ENCODE data around the gene ALKBH5.

Gene ALKBH5

GRCh38 chr17:18144261-18144660 lies 39.4 kb upstream of the ALKBH5 start:
- Histone ChIP-seq H3K4me1 (ENCODE audit: control insufficient read depth, insufficient read depth, low read length) (peaks cover 6% of the 10 kb centered on the region), H3K36me3 (ENCODE audit: control insufficient read depth, insufficient read depth, low read length) (no peaks in the 10 kb centered on the region)

GRCh38 chr17:18144855-18145254 lies 38.8 kb upstream of the ALKBH5 start:
- H3K36me3 ChIP-seq (ENCODE audit: control insufficient read depth, insufficient read depth, low read length), result no peaks in the 10 kb centered on the region
- peaks cover 6% of the 10 kb centered on the region for H3K4me1 ChIP-seq (ENCODE audit: control insufficient read depth, insufficient read depth, low read length)
- H3K9me3 ChIP-seq (ENCODE audit: control insufficient read depth, insufficient read depth, low read length), result no peaks in the 10 kb centered on the region
- no CpG with 5 or more reads among the region's 1 CpG for WGBS (ENCODE audit: insufficient coverage, insufficient read length)
- H3K4me3 ChIP-seq (ENCODE audit: low read length), result no peak overlapping the region
- no peak overlapping the region for H3K27ac ChIP-seq (ENCODE audit: low read length)
- no peaks in the 10 kb centered on the region for H3K27me3 ChIP-seq (ENCODE audit: control insufficient read depth, insufficient read depth, low read length)
- no peak for DNase-seq (ENCODE audit: low read depth, low spot score)

More at GRCh38 chr17:18144261-18144660, 39.4 kb upstream of the ALKBH5 start:
- Histone ChIP-seq H3K27ac (ENCODE audit: low read length) (no peak overlapping the region), H3K4me3 (ENCODE audit: low read length) (no peak overlapping the region), H3K27me3 (ENCODE audit: control insufficient read depth, insufficient read depth, low read length) (no peaks in the 10 kb centered on the region), H3K9me3 (ENCODE audit: control insufficient read depth, insufficient read depth, low read length) (no peaks in the 10 kb centered on the region)
- DNase-seq (ENCODE audit: low read depth, low spot score), result no peak
- WGBS (ENCODE audit: insufficient coverage, insufficient read length), result no CpG with 5 or more reads among the region's 4 CpGs

- WGBS (ENCODE audit: insufficient coverage, insufficient read length), result no CpG with 5 or more reads among the region's 13 CpGs
- no peaks in the 10 kb centered on the region for H3K9me3 ChIP-seq (ENCODE audit: control insufficient read depth, insufficient read depth, low read length)
- no peak overlapping the region for H3K4me3 ChIP-seq (ENCODE audit: low read length)
- H3K4me1 ChIP-seq (ENCODE audit: control insufficient read depth, insufficient read depth, low read length), result peaks cover 6% of the 10 kb centered on the region
- H3K36me3 ChIP-seq (ENCODE audit: control insufficient read depth, insufficient read depth, low read length), result no peaks in the 10 kb centered on the region
- H3K27ac ChIP-seq (ENCODE audit: low read length), result no peak overlapping the region
- DNase-seq (ENCODE audit: low read depth, low spot score), result no peak
- no peaks in the 10 kb centered on the region for H3K27me3 ChIP-seq (ENCODE audit: control insufficient read depth, insufficient read depth, low read length)
Measured at GRCh38 chr17:18145811-18146210, 37.8 kb upstream of the ALKBH5 start.

GRCh38 chr17:18146259-18146658 lies 37.4 kb upstream of the ALKBH5 start:
- Histone ChIP-seq H3K27ac (ENCODE audit: low read length) (no peak overlapping the region), H3K4me3 (ENCODE audit: low read length) (no peak overlapping the region), H3K27me3 (ENCODE audit: control insufficient read depth, insufficient read depth, low read length) (no peaks in the 10 kb centered on the region), H3K9me3 (ENCODE audit: control insufficient read depth, insufficient read depth, low read length) (no peaks in the 10 kb centered on the region), H3K36me3 (ENCODE audit: control insufficient read depth, insufficient read depth, low read length) (no peaks in the 10 kb centered on the region), H3K4me1 (ENCODE audit: control insufficient read depth, insufficient read depth, low read length) (peaks cover 6% of the 10 kb centered on the region)
- no CpG with 5 or more reads among the region's 2 CpGs for WGBS (ENCODE audit: insufficient coverage, insufficient read length)
- no peak for DNase-seq (ENCODE audit: low read depth, low spot score)

GRCh38 chr17:18146980-18147379 lies 36.6 kb upstream of the ALKBH5 start:
- H3K36me3 ChIP-seq (ENCODE audit: control insufficient read depth, insufficient read depth, low read length), result no peaks in the 10 kb centered on the region
- no peak overlapping the region for H3K27ac ChIP-seq (ENCODE audit: low read length)
- H3K4me3 ChIP-seq (ENCODE audit: low read length), result no peak overlapping the region
- no CpG with 5 or more reads among the region's 3 CpGs for WGBS (ENCODE audit: insufficient coverage, insufficient read length)
- no peaks in the 10 kb centered on the region for H3K27me3 ChIP-seq (ENCODE audit: control insufficient read depth, insufficient read depth, low read length)
- H3K9me3 ChIP-seq (ENCODE audit: control insufficient read depth, insufficient read depth, low read length), result no peaks in the 10 kb centered on the region
- no peak for DNase-seq (ENCODE audit: low read depth, low spot score)
- H3K4me1 ChIP-seq (ENCODE audit: control insufficient read depth, insufficient read depth, low read length), result peaks cover 6% of the 10 kb centered on the region

GRCh38 chr17:18148586-18148985 lies 35.0 kb upstream of the ALKBH5 start:
- H3K4me1 ChIP-seq (ENCODE audit: control insufficient read depth, insufficient read depth, low read length), result peaks cover 3% of the 10 kb centered on the region
- H3K27ac ChIP-seq (ENCODE audit: low read length), result no peak overlapping the region
- no peaks in the 10 kb centered on the region for H3K36me3 ChIP-seq (ENCODE audit: control insufficient read depth, insufficient read depth, low read length)
- H3K9me3 ChIP-seq (ENCODE audit: control insufficient read depth, insufficient read depth, low read length), result no peaks in the 10 kb centered on the region
- no peak overlapping the region for H3K4me3 ChIP-seq (ENCODE audit: low read length)
- no peaks in the 10 kb centered on the region for H3K27me3 ChIP-seq (ENCODE audit: control insufficient read depth, insufficient read depth, low read length)
- DNase-seq (ENCODE audit: low read depth, low spot score), result no peak
- no CpG with 5 or more reads among the region's 7 CpGs for WGBS (ENCODE audit: insufficient coverage, insufficient read length)

GRCh38 chr17:18151290-18151689 lies 32.3 kb upstream of the ALKBH5 start:
- Histone ChIP-seq H3K4me3 (ENCODE audit: low read length) (no peak overlapping the region), H3K27ac (ENCODE audit: low read length) (no peak overlapping the region), H3K27me3 (ENCODE audit: control insufficient read depth, insufficient read depth, low read length) (no peaks in the 10 kb centered on the region), H3K4me1 (ENCODE audit: control insufficient read depth, insufficient read depth, low read length) (0 out of 2 replicates have a peak, but pooled peaks cover 4% of the 10 kb centered on the region), H3K36me3 (ENCODE audit: control insufficient read depth, insufficient read depth, low read length) (no peaks in the 10 kb centered on the region), H3K9me3 (ENCODE audit: control insufficient read depth, insufficient read depth, low read length) (no peaks in the 10 kb centered on the region)
- WGBS (ENCODE audit: insufficient coverage, insufficient read length), result no CpG with 5 or more reads among the region's 9 CpGs
- no peak for DNase-seq (ENCODE audit: low read depth, low spot score)

- no peak for DNase-seq (ENCODE audit: low read depth, low spot score)
- 0 out of 2 replicates have a peak, but pooled peaks cover 5% of the 10 kb centered on the region for H3K4me1 ChIP-seq (ENCODE audit: control insufficient read depth, insufficient read depth, low read length)
- H3K9me3 ChIP-seq (ENCODE audit: control insufficient read depth, insufficient read depth, low read length), result no peaks in the 10 kb centered on the region
- no peaks in the 10 kb centered on the region for H3K36me3 ChIP-seq (ENCODE audit: control insufficient read depth, insufficient read depth, low read length)
- no peak overlapping the region for H3K4me3 ChIP-seq (ENCODE audit: low read length)
- H3K27ac ChIP-seq (ENCODE audit: low read length), result no peak overlapping the region
- WGBS (ENCODE audit: insufficient coverage, insufficient read length), result no CpG with 5 or more reads among the region's 14 CpGs
- H3K27me3 ChIP-seq (ENCODE audit: control insufficient read depth, insufficient read depth, low read length), result no peaks in the 10 kb centered on the region
Measured at GRCh38 chr17:18155179-18155578, 28.4 kb upstream of the ALKBH5 start.

GRCh38 chr17:18156171-18156975 lies 27.3 kb upstream of the ALKBH5 start:
- no peak for DNase-seq (ENCODE audit: low read depth, low spot score)
- H3K27ac ChIP-seq (ENCODE audit: low read length), result no peak overlapping the region
- no peak overlapping the region for H3K4me3 ChIP-seq (ENCODE audit: low read length)
- H3K36me3 ChIP-seq (ENCODE audit: control insufficient read depth, insufficient read depth, low read length), result no peaks in the 10 kb centered on the region
- no peaks in the 10 kb centered on the region for H3K27me3 ChIP-seq (ENCODE audit: control insufficient read depth, insufficient read depth, low read length)
- no peaks in the 10 kb centered on the region for H3K9me3 ChIP-seq (ENCODE audit: control insufficient read depth, insufficient read depth, low read length)
- 0 out of 2 replicates have a peak, but pooled peaks cover 5% of the 10 kb centered on the region for H3K4me1 ChIP-seq (ENCODE audit: control insufficient read depth, insufficient read depth, low read length)
- WGBS (ENCODE audit: insufficient coverage, insufficient read length), result no CpG with 5 or more reads among the region's 8 CpGs

GRCh38 chr17:18156976-18157280 lies 26.7 kb upstream of the ALKBH5 start:
- Histone ChIP-seq H3K36me3 (ENCODE audit: control insufficient read depth, insufficient read depth, low read length) (no peaks in the 10 kb centered on the region), H3K9me3 (ENCODE audit: control insufficient read depth, insufficient read depth, low read length) (no peaks in the 10 kb centered on the region), H3K27me3 (ENCODE audit: control insufficient read depth, insufficient read depth, low read length) (no peaks in the 10 kb centered on the region), H3K27ac (ENCODE audit: low read length) (no peak overlapping the region), H3K4me3 (ENCODE audit: low read length) (no peak overlapping the region), H3K4me1 (ENCODE audit: control insufficient read depth, insufficient read depth, low read length) (0 out of 2 replicates have a peak, but pooled peaks cover 5% of the 10 kb centered on the region)
- no CpG with 5 or more reads among the region's 10 CpGs for WGBS (ENCODE audit: insufficient coverage, insufficient read length)
- no peak for DNase-seq (ENCODE audit: low read depth, low spot score)
